ENCODE measurements around the gene MRPL45. TPM values are rescaled to one million over a fixed set of nuclear protein-coding genes. Genes with fewer than 3 reads are reported as not detected.

MRPL45 gene
- total and polyA plus RNA-seq, 4 donors, result 16.9 to 22.2 (median 19.0) TPM

GRCh38 chr17:38363016-38363415 is 66.0 kb downstream of the MRPL45 start (continued):
- TF ChIP-seq CTCF (IDR thresholded peaks at IDR 0.05; ENCODE audit: low read depth, low read length, missing input control), result no peak
- no peak for TF ChIP-seq ATF3 (IDR thresholded peaks at IDR 0.05)
- TF ChIP-seq JUND (IDR thresholded peaks at IDR 0.05), result no peak
- no peak for TF ChIP-seq RXRA (IDR thresholded peaks at IDR 0.05)
- no peak for TF ChIP-seq FOXA2 (IDR thresholded peaks at IDR 0.05)
- no peak for TF ChIP-seq TAF1 (conservative IDR thresholded peaks at IDR 0.05)

- Histone ChIP-seq H3K27ac (ENCODE audit: low read depth in 1 of 2, low read length in 2 of 2) (no peak overlapping the region), H3K9ac (ENCODE audit: low read depth in 1 of 2, low read length in 2 of 2) (no peak overlapping the region), H3K4me3 (ENCODE audit: low read depth in 1 of 3, low read length in 3 of 3) (no peak overlapping the region), H3K9me3 (ENCODE audit: control insufficient read depth in 4 of 4, low read length in 3 of 4) (no peaks in the 10 kb centered on the region), H3K27me3 (ENCODE audit: control insufficient read depth in 4 of 4, insufficient read depth in 4 of 4, low read length in 3 of 4) (no peaks in the 10 kb centered on the region), H3K4me1 (ENCODE audit: control insufficient read depth in 4 of 4, insufficient read depth in 4 of 4, low read length in 3 of 4) (no peaks in the 10 kb centered on the region), H3K36me3 (ENCODE audit: control insufficient read depth in 4 of 4, insufficient read depth in 3 of 4, low read depth in 1 of 4, low read length in 3 of 4) (peaks cover 4 to 24% (median 18%) of the 10 kb centered on the region in 4 donors)
- no peak for DNase-seq (ENCODE audit: low spot score)
- 96% methylated on average over 8 of the region's 8 CpGs for WGBS
- no peak for TF ChIP-seq SP1 (IDR thresholded peaks at IDR 0.05)
- no peak for TF ChIP-seq TAF1 (conservative IDR thresholded peaks at IDR 0.05)
Observed at GRCh38 chr17:38364741-38365140, 67.8 kb downstream of the MRPL45 start.

- Histone ChIP-seq H3K9ac (ENCODE audit: low read depth in 1 of 2, low read length in 2 of 2) (no peak overlapping the region), H3K4me3 (ENCODE audit: low read depth in 1 of 3, low read length in 3 of 3) (no peak overlapping the region), H3K36me3 (ENCODE audit: control insufficient read depth in 4 of 4, insufficient read depth in 3 of 4, low read depth in 1 of 4, low read length in 3 of 4) (peaks cover 4 to 33% (median 27%) of the 10 kb centered on the region in 4 donors), H3K27me3 (ENCODE audit: control insufficient read depth in 4 of 4, insufficient read depth in 4 of 4, low read length in 3 of 4) (no peaks in the 10 kb centered on the region), H3K27ac (ENCODE audit: low read depth in 1 of 2, low read length in 2 of 2) (no peak overlapping the region), H3K9me3 (ENCODE audit: control insufficient read depth in 4 of 4, low read length in 3 of 4) (no peaks in the 10 kb centered on the region), H3K4me1 (ENCODE audit: control insufficient read depth in 4 of 4, insufficient read depth in 4 of 4, low read length in 3 of 4) (no peaks in the 10 kb centered on the region)
- TF ChIP-seq ATF3 (IDR thresholded peaks at IDR 0.05) (no peak), TAF1 (conservative IDR thresholded peaks at IDR 0.05) (no peak), NR2F2 (IDR thresholded peaks at IDR 0.05) (no peak), HNF4G (IDR thresholded peaks at IDR 0.05) (no peak), FOXA2 (IDR thresholded peaks at IDR 0.05) (no peak), ZBTB33 (IDR thresholded peaks at IDR 0.05) (no peak), YY1 (IDR thresholded peaks at IDR 0.05) (no peak), MAX (IDR thresholded peaks at IDR 0.05) (no peak), RAD21 (IDR thresholded peaks at IDR 0.05) (no peak), REST (IDR thresholded peaks at IDR 0.05) (no peak), SP1 (IDR thresholded peaks at IDR 0.05) (no peak)
- no peak for DNase-seq (ENCODE audit: low spot score)
- 91% methylated on average over 8 of the region's 8 CpGs for WGBS
Observed at GRCh38 chr17:38369124-38369886, 72.3 kb downstream of the MRPL45 start.

Measured in liver (tissue), 9 donors.